Activated naive CD4-positive, alpha-beta T cell treated with anti-CD3 and anti-CD28 coated beads, Interleukin-2, amount 10 ng/mL, durations not matched to agents 7 days and 5 days (primary cell): ENCODE results near the gene MAPRE3.

ENCODE experiments used
- CTCF ChIA-PET: fragments of 350-600 bp; sonication (Branson Sonifier 250); formaldehyde crosslinking; loops from one replicate; lab custom pipeline; 2021; ENCODE audit warnings: antibody characterized with exemption; lab: Charles Lee
- DNase-seq: peaks from one replicate; pipeline ENCODE4 v3.0.0-alpha.2; 2020
- H3K27ac Mint-ChIP-seq: one replicate; pipeline ENCODE4 v1.8.0; 2021; ENCODE audit warnings: mild to moderate bottlenecking, moderate library complexity, mixed read lengths
- H3K27me3 Mint-ChIP-seq: one replicate; pipeline ENCODE4 v1.8.0; 2021; ENCODE audit warnings: mild to moderate bottlenecking, mixed read lengths
- H3K36me3 Mint-ChIP-seq: one replicate; pipeline ENCODE4 v1.8.0; 2021; ENCODE audit warnings: mixed read lengths
- H3K4me1 Mint-ChIP-seq: one replicate; pipeline ENCODE4 v1.8.0; 2021; ENCODE audit warnings: mixed read lengths
- H3K4me3 Mint-ChIP-seq: one replicate; pipeline ENCODE4 v1.8.0; 2021; ENCODE audit warnings: mild to moderate bottlenecking, moderate library complexity, mixed read lengths
- H3K9me3 Mint-ChIP-seq: one replicate; pipeline ENCODE4 v1.8.0; 2021; ENCODE audit warnings: mixed read lengths

MAPRE3 gene

DNA sequence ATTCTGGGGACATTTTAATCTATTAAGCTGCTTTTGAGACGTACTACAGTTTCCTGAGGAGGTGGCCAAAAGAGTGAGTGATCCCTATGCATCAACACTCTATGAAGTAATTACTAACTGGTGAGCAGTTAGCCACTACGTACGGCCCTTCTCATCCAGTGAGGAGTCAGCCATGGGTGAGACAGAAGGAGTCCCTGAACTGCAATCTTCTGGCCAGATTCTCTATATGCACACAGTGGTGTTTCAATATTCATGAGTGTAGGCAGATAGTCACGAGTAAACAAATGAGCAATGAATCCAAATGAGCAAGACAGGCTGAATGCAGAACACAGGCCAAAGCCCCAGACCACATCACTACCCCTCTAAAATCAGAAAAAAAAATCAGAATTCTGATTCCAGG, 32.6 kb downstream of the MAPRE3 start:
- no peaks in the 10 kb centered on the region for H3K4me1 Mint-ChIP-seq
- CTCF ChIA-PET: interaction anchor here (1.8 kb wide), 1 partner anchor 41 kb away, joined by 5 read pairs; no protein-coding TSS in a partner anchor
- H3K27ac Mint-ChIP-seq: no peak overlapping the region
- no peak overlapping the region for H3K4me3 Mint-ChIP-seq
- DNase-seq: no peak
- peaks cover 25% of the 10 kb centered on the region for H3K27me3 Mint-ChIP-seq
- no peaks in the 10 kb centered on the region for H3K36me3 Mint-ChIP-seq
- no peaks in the 10 kb centered on the region for H3K9me3 Mint-ChIP-seq

DNA sequence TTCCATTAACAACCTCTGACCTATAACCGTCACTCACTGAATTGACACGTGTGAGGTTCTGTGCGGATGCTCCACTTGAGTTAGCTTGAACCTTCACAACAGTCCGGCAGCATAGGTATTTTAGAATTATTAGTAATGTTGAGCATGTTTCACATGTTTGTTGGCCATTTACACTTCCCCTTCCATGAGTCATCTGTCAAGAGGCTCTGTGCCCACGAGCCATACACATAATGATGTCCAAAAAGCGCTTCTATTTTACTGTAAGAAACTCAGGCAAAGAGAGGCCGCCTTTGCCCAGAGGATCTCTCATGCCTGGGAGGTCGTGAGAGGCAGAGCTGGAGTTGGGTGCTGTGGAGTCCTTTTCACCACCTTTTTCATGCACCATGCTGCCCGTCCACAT, 33.4 kb downstream of the MAPRE3 start:
- DNase-seq: no peak
- Mint-ChIP-seq H3K4me3 (no peak overlapping the region), H3K4me1 (no peaks in the 10 kb centered on the region), H3K27ac (no peak overlapping the region), H3K36me3 (no peaks in the 10 kb centered on the region), H3K27me3 (peaks cover 24% of the 10 kb centered on the region), H3K9me3 (no peaks in the 10 kb centered on the region)
- CTCF ChIA-PET: interaction anchor here (1.8 to 2.0 kb wide), 2 partner anchors 13 to 42 kb away, joined by 5 to 8 read pairs; no protein-coding TSS in a partner anchor

DNA sequence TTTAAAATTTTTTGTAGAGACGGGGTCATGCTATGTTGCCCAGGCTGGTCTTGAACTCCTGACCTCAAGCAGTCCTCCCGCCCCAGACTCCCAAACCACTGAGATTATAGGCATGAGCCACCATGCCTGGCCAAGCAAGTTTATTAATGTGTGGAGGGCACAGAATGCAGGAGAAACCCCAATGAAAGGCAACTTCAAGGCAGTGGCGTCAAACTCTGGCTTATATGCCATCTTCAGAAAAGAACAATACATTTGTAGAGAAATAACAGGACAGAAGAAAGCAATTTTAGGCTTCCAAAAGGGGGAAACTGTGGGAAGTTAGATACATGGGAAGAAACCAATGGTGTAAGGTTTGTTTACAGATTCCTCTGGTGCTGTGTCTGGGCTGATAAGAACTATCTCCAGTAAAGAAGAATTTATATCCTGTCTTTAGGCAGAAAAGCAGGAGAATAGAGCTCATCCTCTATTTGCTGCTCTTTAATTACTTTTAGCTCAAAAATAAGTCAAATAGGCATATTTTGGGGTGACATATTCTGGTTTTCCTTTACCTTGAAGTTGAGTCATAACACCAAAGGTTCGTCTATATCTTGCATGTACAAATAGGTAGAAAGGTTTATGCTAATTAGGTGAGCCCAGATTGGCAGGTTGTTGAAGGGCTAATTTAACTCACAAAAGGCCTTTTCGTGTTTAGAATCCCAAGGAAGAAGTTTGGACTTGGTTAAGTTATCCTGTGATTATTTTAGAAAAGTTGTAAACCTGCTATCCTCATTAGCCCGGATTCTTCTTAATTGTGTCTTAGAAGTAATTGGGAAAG, 36.4 kb downstream of the MAPRE3 start:
- Mint-ChIP-seq H3K27me3 (peaks cover 23% of the 10 kb centered on the region), H3K27ac (no peak overlapping the region)

DNA sequence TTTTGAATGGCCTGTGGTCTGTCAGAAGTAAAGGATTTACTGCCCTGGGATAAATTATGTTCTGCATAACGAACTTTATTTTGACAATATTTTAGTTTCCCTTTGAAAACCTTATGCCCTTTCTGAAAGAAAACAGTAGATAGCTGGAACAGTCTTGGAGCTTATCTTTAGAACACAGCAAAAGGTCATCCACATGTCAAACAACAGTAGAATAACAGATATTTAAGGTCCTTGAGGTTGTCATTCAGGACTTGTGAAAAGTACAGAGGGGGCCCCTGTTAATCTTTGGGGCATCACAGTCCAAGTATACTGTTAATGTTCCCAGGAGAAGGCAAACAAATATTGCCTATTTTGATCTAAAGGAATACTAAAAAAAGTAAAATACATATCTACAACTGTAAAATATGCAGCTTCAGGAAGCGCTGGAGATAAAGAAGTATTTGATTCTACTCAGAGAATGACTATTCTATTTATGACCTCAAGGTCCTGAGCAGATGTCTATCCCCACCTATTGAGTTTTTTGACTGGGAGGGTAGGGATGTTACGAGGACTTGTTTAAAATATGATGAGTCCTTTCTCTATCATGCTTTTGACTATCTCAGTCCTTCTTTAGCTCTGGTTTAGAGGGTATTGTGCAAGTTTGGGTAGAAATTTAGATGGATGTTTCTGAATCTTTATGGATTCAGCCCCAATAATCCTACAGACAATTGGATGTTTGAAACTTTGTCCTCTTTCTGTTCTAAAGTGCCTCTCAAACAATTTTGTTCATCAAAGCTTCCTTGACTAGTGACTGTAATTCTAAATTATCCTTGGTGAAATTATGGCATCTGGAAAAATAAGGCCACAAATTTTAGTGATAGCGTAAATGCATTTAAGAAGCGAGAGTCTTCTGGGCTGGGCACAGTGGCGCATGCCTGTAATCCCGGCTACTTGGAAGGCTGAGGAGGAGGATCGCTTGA, 37.3 kb downstream of the MAPRE3 start:
- Mint-ChIP-seq H3K27ac (no peak overlapping the region), H3K4me1 (peaks cover 2% of the 10 kb centered on the region), H3K4me3 (no peak overlapping the region), H3K27me3 (peaks cover 22% of the 10 kb centered on the region), H3K9me3 (no peaks in the 10 kb centered on the region), H3K36me3 (no peaks in the 10 kb centered on the region)
- no peak for DNase-seq
- CTCF ChIA-PET: interaction anchor here (0.7 to 1.9 kb wide), 4 partner anchors 9 to 162 kb away, joined by 3 to 7 read pairs (median 4); no protein-coding TSS in a partner anchor

More for the DNA sequence above, 36.4 kb downstream of the MAPRE3 start:
- CTCF ChIA-PET: interaction anchor here (0.7 to 1.9 kb wide), 4 partner anchors 10 to 161 kb away, joined by 3 to 7 read pairs (median 4); no protein-coding TSS in a partner anchor
- H3K36me3 Mint-ChIP-seq: no peaks in the 10 kb centered on the region
- H3K4me1 Mint-ChIP-seq: peaks cover 2% of the 10 kb centered on the region
- H3K4me3 Mint-ChIP-seq: no peak overlapping the region
- DNase-seq: no peak
- no peaks in the 10 kb centered on the region for H3K9me3 Mint-ChIP-seq

DNA sequence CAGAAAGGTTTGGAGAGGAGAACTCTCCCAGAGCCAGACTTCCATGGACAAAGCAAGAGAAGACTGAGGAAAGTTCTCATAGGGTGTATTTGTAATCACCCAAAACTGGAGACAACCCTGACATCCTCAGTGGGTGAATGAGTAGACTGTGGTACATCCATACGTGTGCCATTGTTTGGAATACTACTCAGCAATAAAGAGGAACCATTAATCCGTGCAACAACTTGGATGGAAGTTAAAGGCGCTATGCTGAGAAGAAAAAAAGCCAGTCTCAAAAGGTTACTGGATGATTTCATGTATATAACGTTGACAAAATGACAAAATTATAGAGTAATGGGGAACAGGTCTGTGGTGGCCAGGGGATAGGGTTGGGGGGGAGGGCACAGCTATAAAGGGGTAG, 38.2 kb downstream of the MAPRE3 start:
- Mint-ChIP-seq H3K4me1 (peaks cover 2% of the 10 kb centered on the region), H3K27me3 (peaks cover 21% of the 10 kb centered on the region), H3K9me3 (no peaks in the 10 kb centered on the region), H3K27ac (no peak overlapping the region), H3K36me3 (no peaks in the 10 kb centered on the region), H3K4me3 (no peak overlapping the region)
- DNase-seq: no peak
- CTCF ChIA-PET: no interaction called here

DNA sequence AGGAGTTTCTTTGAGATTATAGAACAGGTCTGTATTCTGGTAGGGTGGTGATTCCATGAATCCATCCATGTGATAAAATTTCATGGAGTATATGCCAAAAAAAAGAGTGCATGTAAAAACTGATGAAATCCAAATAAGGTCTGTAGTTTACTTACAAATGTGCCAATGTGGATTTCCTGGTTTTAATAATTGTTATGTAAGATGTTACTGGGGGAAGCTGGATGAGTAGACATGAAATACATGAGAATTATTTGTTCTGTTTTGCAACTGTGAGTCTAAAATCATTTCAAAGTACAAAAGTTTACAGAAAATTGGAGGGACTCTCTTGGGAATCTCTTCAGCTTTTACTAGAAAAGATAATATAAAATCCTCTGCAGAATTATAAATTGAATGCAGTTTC, 38.6 kb downstream of the MAPRE3 start:
- no peaks in the 10 kb centered on the region for H3K36me3 Mint-ChIP-seq
- H3K27ac Mint-ChIP-seq: no peak overlapping the region
- H3K27me3 Mint-ChIP-seq: peaks cover 23% of the 10 kb centered on the region
- CTCF ChIA-PET: interaction anchor here (1.2 kb wide), 1 partner anchor 48 kb away, joined by 4 read pairs; no protein-coding TSS in a partner anchor
- DNase-seq: no peak
- H3K4me1 Mint-ChIP-seq: peaks cover 2% of the 10 kb centered on the region
- H3K9me3 Mint-ChIP-seq: no peaks in the 10 kb centered on the region
- no peak overlapping the region for H3K4me3 Mint-ChIP-seq

DNA sequence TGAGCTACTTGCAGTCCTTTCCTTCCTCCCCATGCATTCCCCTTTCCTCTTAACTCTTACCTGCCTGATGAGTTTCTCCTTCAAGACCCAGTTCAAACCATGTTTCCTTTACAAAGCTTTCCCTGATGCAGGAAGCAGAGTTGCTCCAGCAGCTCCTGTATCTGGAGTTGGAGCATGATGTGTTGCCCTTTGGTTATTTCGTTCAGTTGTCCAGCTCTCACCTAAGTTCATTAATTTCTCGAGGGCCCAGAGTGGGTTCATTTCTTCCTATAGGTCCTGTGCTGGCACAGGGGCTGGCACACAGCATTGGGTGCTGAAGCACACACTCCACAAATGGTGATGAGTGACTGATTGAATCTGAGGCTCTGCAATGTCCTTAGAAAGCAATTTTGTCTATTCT, 39.3 kb downstream of the MAPRE3 start:
- peaks cover 23% of the 10 kb centered on the region for H3K27me3 Mint-ChIP-seq
- H3K9me3 Mint-ChIP-seq: no peaks in the 10 kb centered on the region
- no peak overlapping the region for H3K27ac Mint-ChIP-seq
- peaks cover 2% of the 10 kb centered on the region for H3K4me1 Mint-ChIP-seq
- no peak overlapping the region for H3K4me3 Mint-ChIP-seq
- no peak for DNase-seq
- CTCF ChIA-PET: interaction anchor here (1.2 kb wide), 1 partner anchor 48 kb away, joined by 4 read pairs; no protein-coding TSS in a partner anchor
- H3K36me3 Mint-ChIP-seq: no peaks in the 10 kb centered on the region

DNA sequence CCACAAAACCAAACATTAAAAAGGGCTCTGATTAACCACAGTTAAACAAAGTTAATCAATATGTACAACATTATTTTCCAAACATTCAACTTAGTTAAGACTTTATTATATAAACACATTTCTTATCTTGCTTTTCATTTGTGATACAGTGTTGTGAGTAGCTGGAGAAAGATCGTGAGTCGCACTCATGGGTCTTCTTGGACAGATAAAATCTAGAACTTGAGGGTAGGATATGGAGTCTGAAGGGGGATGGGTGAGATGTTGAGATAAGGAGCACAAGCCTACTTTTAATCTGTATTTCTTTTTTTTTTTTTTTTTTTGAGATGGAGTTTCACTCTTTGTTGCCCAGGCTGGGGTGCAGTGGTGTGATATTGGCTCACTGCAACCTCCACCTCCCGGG, 39.7 kb downstream of the MAPRE3 start:
- Mint-ChIP-seq H3K9me3 (no peaks in the 10 kb centered on the region), H3K4me3 (no peak overlapping the region), H3K27ac (no peak overlapping the region), H3K4me1 (peaks cover 2% of the 10 kb centered on the region), H3K27me3 (peaks cover 22% of the 10 kb centered on the region), H3K36me3 (no peaks in the 10 kb centered on the region)
- CTCF ChIA-PET: interaction anchor here (1.2 kb wide), 1 partner anchor 49 kb away, joined by 4 read pairs; no protein-coding TSS in a partner anchor
- no peak for DNase-seq

DNA sequence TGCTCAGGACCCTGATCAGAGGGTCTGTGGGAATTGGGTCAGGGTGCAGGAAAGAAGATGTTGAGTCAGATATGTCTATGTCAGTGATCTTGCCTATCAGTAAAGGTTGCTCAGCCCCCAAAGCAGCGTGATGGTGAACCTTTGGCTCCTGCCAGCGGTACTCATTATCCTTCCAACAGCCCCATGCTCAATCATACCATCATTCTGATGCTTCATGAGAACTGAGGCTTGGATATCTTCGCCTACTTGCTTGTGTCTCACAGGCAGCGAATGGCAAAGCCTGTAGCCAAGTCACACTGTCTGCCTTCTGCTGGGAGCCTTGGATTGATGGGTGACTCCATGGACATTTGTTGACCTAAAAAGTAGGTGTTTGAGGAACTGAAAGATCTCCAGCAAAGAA, 43.3 kb downstream of the MAPRE3 start:
- no peaks in the 10 kb centered on the region for H3K36me3 Mint-ChIP-seq
- CTCF ChIA-PET: interaction anchor here (8.5 kb wide), 1 partner anchor 49 kb away, joined by 176 read pairs; the partner anchor contains the start of gene MAPRE3
- no peaks in the 10 kb centered on the region for H3K9me3 Mint-ChIP-seq
- H3K4me3 Mint-ChIP-seq: no peak overlapping the region
- H3K27ac Mint-ChIP-seq: no peak overlapping the region
- peaks cover 11% of the 10 kb centered on the region for H3K4me1 Mint-ChIP-seq
- DNase-seq: no peak
- H3K27me3 Mint-ChIP-seq: peaks cover 18% of the 10 kb centered on the region

DNA sequence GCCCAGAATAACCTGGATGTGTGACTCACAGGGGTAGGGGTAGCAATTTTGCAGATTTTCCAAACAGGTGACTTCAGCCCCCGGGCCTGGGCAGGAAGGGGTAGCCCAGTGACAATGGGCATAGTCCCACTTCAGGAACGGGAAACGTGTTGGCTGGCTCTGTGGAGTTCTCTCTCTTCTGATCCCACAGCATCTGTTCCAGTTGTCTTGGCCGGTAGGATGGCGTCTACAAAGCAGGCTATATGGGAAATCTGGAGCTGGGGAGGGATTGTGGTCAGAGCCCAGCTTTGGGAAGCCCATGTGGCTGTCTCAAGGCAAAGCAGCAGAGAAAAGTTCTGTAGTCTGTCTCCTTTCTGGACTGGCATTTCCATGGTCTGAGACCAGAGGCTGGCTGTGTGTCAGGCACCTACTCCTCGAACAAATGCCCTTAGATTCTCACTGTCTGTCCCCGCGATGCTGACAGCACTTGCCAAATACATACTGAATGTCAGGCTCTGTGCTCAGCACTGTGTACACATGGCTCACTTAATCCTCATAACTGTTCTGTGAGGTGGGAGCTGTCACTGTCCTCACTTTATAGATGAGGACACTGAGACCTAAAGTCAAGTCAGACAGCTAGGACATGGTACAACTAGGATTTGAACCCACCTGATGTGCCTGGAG, 44.5 kb downstream of the MAPRE3 start:
- DNase-seq: no peak
- H3K36me3 Mint-ChIP-seq: no peaks in the 10 kb centered on the region
- H3K27ac Mint-ChIP-seq: no peak overlapping the region
- H3K4me3 Mint-ChIP-seq: no peak overlapping the region
- no peaks in the 10 kb centered on the region for H3K9me3 Mint-ChIP-seq
- CTCF ChIA-PET: interaction anchor here (1.1 to 8.5 kb wide), 5 partner anchors 18 to 65 kb away, joined by 3 to 176 read pairs (median 14); partner anchors contain the start of genes MAPRE3 and TMEM214
- peaks cover 14% of the 10 kb centered on the region for H3K27me3 Mint-ChIP-seq
- peaks cover 11% of the 10 kb centered on the region for H3K4me1 Mint-ChIP-seq

DNA sequence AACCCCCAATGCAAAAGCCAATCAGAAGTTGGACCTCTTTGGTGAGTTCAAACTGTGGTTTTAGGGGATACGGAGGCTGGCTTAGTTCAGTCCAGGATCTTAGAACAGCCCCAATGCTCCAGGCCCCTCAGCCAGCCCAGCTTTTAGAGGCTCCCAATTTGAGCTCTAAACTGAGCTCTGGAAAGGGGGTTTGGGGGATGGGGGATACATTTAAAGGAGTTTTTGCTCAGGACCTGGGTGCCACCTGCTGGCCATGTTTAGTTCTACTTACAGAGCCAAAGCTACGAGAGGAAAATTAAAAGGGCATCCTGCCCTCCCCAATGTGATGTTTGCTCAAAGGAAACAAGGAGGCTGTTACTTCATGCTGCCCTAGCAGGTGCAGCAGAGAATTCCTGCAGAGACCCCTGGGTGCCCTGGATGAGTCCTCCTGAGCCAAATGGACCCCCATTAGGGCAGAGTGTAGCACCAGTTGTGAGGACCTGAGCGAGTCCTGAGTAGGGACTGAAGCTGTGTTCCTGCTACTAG, 46.4 kb downstream of the MAPRE3 start:
- Mint-ChIP-seq H3K4me1 (peaks cover 9% of the 10 kb centered on the region), H3K27me3 (peaks cover 10% of the 10 kb centered on the region), H3K36me3 (no peaks in the 10 kb centered on the region), H3K9me3 (no peaks in the 10 kb centered on the region), H3K4me3 (no peak overlapping the region), H3K27ac (no peak overlapping the region)
- CTCF ChIA-PET: interaction anchor here (0.6 to 8.5 kb wide), 32 partner anchors 9 to 1890 kb away, joined by 3 to 176 read pairs (median 4); partner anchors contain the start of genes MAPRE3 and TMEM214
- DNase-seq: peak; percentile 73

DNA sequence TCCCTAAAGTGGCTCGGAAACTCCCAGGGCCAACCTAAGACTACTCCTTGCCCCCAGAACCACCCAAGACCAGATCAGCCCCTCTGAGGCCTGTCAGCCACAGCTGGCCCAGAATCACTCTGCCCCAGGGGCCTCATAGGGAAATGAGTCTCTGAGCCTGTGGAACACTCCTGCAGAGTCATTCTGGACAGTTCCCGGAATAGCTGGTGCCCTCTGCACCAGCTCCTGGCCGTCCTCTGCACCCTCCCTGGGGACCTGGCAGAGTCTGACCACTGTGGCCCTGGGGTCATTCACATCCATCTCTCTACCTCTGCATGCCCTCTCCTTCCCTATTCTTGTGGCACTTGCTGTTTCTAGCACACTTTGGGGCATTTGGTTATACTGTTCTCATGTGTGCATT, 47.7 kb downstream of the MAPRE3 start:
- H3K9me3 Mint-ChIP-seq: no peaks in the 10 kb centered on the region
- no peak overlapping the region for H3K4me3 Mint-ChIP-seq
- peaks cover 10% of the 10 kb centered on the region for H3K27me3 Mint-ChIP-seq
- H3K4me1 Mint-ChIP-seq: peaks cover 9% of the 10 kb centered on the region
- no peak overlapping the region for H3K27ac Mint-ChIP-seq
- peaks cover 3% of the 10 kb centered on the region for H3K36me3 Mint-ChIP-seq
- DNase-seq: no peak
- CTCF ChIA-PET: interaction anchor here (1.2 to 8.5 kb wide), 4 partner anchors 31 to 172 kb away, joined by 3 to 176 read pairs (median 13); partner anchors contain the start of gene MAPRE3

DNA sequence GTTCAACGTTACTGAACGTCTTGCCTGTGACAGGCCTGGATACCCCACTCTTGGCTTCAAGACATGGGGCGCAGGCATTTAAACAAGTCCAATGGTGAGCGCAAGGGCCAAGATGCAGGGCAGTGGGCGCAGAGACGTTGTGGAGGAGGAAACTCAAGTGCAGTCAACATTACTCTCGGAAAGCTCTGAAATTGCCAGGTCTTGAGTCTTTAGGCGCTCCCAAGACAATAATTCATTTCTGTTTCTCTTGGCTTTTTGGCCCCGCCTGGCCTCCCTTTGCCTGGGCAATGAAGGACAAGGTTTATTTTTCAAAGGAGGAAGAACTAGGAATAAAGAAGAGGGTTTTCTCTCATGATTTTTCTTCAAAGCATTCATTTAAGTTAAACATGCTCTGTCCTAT, 49.0 kb downstream of the MAPRE3 start:
- peaks cover 4% of the 10 kb centered on the region for H3K27me3 Mint-ChIP-seq
- CTCF ChIA-PET: interaction anchor here (0.6 to 8.5 kb wide), 2 partner anchors 10 to 55 kb away, joined by 3 to 176 read pairs; partner anchors contain the start of gene MAPRE3
- peaks cover 9% of the 10 kb centered on the region for H3K4me1 Mint-ChIP-seq
- no peak overlapping the region for H3K27ac Mint-ChIP-seq
- no peak for DNase-seq
- H3K36me3 Mint-ChIP-seq: peaks cover 3% of the 10 kb centered on the region
- no peak overlapping the region for H3K4me3 Mint-ChIP-seq
- H3K9me3 Mint-ChIP-seq: no peaks in the 10 kb centered on the region
